Omental fat pad (tissue), 4 donors: ENCODE results near the gene CCDC91. TPM values are rescaled to one million over a fixed set of nuclear protein-coding genes. Genes with fewer than 3 reads are reported as not detected.

Source experiments
- ATAC-seq: fragments of 150-250 bp; one replicate; pipeline ENCODE4 v1.9.1; 2016; ENCODE audit warnings: mild to moderate bottlenecking, moderate library complexity; ENCODE audit not compliant: low FRiP score
- DNase-seq: peaks from one replicate; pipeline ENCODE4 v3.0.0-alpha.2; 2019; ENCODE audit warnings: low spot score
- total RNA-seq, 4 donors: library from RNA; depleted of rRNA; stranded (reverse); fragments of >200 nt; gene quantifications; one replicate each; pipeline ENCODE4 v1.1.0, GENCODE V29; 2016
- TF ChIP-seq, protein P1 (sequence below), 3 donors: fragments of 450-650 bp; IDR thresholded peaks; one replicate each; pipeline ENCODE4 v1.5.1; 2016 to 2017; ENCODE audit warnings: antibody characterized with exemption in 3 of 3, mild to moderate bottlenecking in 3 of 3, moderate library complexity in 2 of 3

The CCDC91 gene
- total RNA-seq, 4 donors from 2014 or later = 29.3 to 48.9 (median 32.5) TPM

DNA sequence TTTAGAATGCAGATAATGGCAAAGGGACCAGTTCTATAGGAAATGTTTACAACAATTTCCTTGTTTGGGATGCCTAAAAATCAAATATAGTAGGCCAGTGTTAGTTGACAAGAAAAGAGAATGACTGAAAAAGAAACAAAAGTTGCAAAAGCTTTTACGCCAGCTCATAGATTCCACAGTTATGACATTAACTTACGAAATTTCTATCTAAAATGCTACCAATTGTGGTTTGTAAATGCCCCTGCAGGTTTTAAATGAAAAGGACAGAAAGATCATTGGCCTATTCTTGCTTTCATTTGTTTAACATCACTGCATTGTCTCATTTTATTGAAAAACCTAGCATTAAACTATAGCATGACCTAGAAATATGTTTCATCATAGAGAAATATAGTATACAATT lies 345.8 kb downstream of the CCDC91 start:
- ATAC-seq = no peak
- no peak for DNase-seq
- TF ChIP-seq, protein P1, sequence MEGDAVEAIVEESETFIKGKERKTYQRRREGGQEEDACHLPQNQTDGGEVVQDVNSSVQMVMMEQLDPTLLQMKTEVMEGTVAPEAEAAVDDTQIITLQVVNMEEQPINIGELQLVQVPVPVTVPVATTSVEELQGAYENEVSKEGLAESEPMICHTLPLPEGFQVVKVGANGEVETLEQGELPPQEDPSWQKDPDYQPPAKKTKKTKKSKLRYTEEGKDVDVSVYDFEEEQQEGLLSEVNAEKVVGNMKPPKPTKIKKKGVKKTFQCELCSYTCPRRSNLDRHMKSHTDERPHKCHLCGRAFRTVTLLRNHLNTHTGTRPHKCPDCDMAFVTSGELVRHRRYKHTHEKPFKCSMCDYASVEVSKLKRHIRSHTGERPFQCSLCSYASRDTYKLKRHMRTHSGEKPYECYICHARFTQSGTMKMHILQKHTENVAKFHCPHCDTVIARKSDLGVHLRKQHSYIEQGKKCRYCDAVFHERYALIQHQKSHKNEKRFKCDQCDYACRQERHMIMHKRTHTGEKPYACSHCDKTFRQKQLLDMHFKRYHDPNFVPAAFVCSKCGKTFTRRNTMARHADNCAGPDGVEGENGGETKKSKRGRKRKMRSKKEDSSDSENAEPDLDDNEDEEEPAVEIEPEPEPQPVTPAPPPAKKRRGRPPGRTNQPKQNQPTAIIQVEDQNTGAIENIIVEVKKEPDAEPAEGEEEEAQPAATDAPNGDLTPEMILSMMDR (IDR thresholded peaks at IDR 0.05) = no peak

DNA sequence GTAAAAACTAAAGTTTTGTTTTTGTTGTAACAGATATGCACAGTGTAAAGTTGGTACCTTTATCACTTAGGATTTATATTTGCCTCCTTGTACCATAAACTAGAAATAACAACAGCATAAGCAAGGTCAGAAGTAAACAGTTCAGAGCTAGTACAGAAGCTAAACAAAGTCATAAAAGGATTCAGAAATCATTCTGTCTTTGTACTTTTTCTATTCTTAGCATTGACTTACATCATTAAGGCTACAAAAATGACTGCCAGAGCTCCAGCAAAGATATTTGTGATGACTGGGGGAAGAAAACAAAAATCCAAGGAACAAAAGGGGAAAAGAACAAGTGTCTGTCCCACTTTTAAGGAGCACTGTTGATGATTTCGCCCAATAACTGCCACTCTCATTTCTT lies 347.2 kb downstream of the CCDC91 start:
- TF ChIP-seq, protein P1 (IDR thresholded peaks at IDR 0.05) = no peak
- DNase-seq (no peak), ATAC-seq (no peak)

DNA sequence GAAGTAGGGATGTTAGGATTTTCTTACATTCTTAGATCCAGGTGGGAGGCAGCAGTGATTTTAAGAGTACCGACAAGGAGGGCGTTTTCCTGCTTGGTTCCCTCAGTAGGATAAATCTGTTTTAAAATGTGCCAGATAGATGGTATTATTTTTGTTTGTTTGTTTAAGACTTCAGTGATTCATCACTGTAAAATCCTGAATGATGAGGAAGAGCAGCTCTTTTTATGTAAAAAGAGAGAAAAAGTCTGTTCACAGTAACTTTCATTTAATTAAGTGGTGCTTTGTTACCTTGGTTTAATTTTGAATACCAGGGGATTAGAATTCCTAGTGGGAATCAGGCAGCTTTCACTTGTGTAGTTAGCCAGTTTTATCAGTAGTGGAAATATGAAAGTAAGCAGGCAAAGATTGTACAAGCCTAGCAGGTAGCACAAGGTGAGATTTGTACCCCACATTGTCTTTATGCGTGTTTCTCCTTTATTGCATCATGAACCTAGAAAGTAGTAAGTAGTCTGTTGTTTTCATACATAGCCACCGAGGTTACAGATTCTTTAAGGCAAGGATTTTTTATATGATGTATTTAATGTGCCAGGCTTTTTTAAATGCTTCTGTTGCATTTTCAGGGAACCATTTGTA lies 349.6 kb downstream of the CCDC91 start:
- TF ChIP-seq, protein P1 (IDR thresholded peaks at IDR 0.05) = no peak
- DNase-seq = no peak

DNA sequence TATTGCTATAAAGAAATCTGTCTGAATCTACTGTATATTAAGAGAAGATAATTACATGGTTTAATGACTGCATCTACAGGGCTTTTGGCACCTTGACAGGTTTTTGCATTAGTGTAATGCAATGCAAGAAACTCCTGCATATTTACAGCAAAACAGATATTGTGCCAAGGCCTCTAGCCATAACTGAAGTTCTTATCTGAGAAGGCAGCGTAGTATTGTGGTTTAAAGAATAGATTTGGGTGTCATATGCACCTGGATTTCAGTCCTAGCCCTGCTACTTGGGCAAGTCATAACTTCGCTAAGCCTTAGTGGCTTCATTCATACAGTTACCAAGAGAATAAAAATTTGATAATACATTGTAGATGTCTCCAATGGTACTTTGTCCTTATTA lies 350.1 kb downstream of the CCDC91 start:
- no peak for ATAC-seq
- TF ChIP-seq, protein P1 (IDR thresholded peaks at IDR 0.05) = no peak
- DNase-seq = no peak

More for the DNA sequence above, 349.6 kb downstream of the CCDC91 start:
- ATAC-seq = no peak

DNA sequence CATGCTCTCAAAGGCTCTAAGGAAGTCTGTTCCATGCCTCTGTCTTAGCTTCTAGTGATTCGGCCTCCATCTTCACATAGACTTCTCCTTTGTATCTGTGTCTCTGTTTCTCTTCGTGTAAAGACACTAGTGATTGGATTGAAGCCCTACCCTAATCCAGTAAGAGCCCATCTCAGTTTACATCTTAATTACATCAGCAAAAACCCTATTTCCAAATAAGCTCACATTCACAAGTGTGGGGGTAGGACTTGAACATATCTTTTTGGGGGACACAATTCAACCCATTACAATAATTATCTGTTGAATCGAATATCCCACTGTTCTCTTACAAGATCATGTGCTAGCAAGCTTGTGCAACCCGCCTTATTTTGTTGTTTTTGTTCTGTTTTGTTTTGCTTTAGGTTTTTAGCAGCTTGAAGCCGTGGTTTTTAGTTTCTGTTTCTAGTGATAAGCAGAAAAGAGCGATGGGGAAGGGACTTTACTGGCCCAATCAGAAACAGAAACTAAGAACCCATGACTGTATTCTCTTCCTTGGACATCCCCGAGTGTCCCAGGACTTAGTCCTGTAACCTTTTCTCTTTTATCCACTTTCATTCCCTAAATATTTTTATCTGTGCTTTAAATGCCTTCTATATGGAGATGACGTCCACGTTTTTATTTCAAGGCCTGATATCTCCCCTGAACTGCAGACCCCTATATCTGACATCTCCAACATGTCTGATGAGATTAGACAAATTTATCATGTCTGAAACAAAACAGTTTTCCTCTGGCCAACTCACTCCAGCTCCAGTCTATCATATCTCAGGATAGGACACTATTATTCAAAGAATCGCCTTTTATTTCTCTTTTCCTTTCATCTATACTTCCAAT lies 353.0 kb downstream of the CCDC91 start:
- ATAC-seq = no peak
- TF ChIP-seq, protein P1 (IDR thresholded peaks at IDR 0.05) = no peak
- DNase-seq = no peak

DNA sequence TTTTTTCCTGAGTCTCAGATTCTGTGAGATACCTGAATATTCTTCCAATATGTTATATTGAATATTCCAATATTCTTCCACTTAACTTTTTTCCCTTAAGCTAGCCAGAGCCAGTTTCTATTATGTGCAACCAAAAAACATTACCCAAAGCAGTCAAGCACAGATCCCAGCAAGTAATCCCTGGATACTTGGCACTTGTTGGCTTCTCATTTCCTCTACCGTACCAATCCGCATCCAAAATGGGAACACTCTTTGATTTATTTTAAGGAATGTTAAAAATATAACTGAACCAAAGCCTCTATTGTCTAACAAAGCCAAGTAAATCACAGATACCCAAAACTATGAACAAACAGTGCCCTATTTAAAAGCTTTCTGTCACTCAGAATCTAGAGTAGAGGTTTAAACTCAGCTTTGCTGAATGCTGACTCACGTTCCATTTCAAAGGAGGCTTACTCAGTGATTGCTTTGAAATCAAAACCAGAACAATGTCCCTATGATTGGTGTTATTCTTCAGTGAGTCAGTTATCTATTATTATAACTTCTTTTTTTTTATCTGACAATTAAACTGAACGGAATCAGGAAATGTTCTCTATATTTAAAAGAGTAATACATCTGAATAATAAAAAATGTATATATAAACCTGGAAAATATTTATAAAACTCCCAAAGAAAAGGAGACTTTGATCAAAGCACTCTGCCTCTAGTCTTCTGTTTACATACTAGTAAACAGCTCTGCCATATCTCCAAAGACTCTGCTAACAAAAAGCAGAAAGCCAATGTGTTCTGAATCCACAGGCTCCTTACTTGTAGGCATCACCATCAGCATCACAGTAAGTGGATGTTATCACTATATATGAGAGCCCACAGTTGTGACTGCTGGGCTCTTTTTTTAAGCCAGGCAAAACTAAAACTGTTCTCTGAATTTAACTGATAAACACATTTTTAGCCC lies 360.8 kb downstream of the CCDC91 start:
- ATAC-seq = no peak
- TF ChIP-seq, protein P1 (IDR thresholded peaks at IDR 0.05) = no peak

More for the DNA sequence above, 360.8 kb downstream of the CCDC91 start:
- DNase-seq = no peak
